SK-N-SH treated with all-trans-retinoic acid at 6 μM for 48 hours (cell line): Measurements from ENCODE around the gene SNX9.

Source experiments
- ARNTL ChIP-seq: fragments of 450-650 bp; formaldehyde crosslinking; IDR thresholded peaks from 2 replicates; pipeline ENCODE4 v1.5.0; 2020; ENCODE audit warnings: low read depth, mild to moderate bottlenecking, moderate library complexity, borderline replicate concordance
- RARB ChIP-seq: fragments of 250-450 bp; sonication (Bioruptor Pico); IDR thresholded peaks from 2 replicates; pipeline ENCODE4 v1.8.0; 2021; ENCODE audit warnings: mild to moderate bottlenecking, moderate library complexity
- TCF4 ChIP-seq: fragments of 250-450 bp; sonication (Bioruptor Pico); IDR thresholded peaks from 2 replicates; pipeline ENCODE4 v1.8.0; 2021; ENCODE audit warnings: mild to moderate bottlenecking, moderate library complexity, borderline replicate concordance
- TSHZ2 ChIP-seq: fragments of 250-450 bp; sonication (Bioruptor Pico); IDR thresholded peaks from 2 replicates; pipeline ENCODE4 v1.5.0; 2020; ENCODE audit warnings: mild to moderate bottlenecking, moderate library complexity
- ZFP30 ChIP-seq: fragments of 450-650 bp; formaldehyde crosslinking; IDR thresholded peaks from 2 replicates; pipeline ENCODE4 v1.5.0; 2022; ENCODE audit warnings: mild to moderate bottlenecking, moderate library complexity
- TF ChIP-seq, protein P1 (sequence below): fragments of 250-450 bp; sonication (Bioruptor Pico); IDR thresholded peaks from 2 replicates; pipeline ENCODE4 v1.5.1; 2020; ENCODE audit warnings: low read depth, mild to moderate bottlenecking, moderate library complexity
- TF ChIP-seq, protein P2 (sequence below): fragments of 250-450 bp; sonication (Bioruptor Pico); IDR thresholded peaks from 2 replicates; pipeline ENCODE4 v1.8.0; 2020; ENCODE audit warnings: mild to moderate bottlenecking, moderate library complexity, borderline replicate concordance

DNA sequence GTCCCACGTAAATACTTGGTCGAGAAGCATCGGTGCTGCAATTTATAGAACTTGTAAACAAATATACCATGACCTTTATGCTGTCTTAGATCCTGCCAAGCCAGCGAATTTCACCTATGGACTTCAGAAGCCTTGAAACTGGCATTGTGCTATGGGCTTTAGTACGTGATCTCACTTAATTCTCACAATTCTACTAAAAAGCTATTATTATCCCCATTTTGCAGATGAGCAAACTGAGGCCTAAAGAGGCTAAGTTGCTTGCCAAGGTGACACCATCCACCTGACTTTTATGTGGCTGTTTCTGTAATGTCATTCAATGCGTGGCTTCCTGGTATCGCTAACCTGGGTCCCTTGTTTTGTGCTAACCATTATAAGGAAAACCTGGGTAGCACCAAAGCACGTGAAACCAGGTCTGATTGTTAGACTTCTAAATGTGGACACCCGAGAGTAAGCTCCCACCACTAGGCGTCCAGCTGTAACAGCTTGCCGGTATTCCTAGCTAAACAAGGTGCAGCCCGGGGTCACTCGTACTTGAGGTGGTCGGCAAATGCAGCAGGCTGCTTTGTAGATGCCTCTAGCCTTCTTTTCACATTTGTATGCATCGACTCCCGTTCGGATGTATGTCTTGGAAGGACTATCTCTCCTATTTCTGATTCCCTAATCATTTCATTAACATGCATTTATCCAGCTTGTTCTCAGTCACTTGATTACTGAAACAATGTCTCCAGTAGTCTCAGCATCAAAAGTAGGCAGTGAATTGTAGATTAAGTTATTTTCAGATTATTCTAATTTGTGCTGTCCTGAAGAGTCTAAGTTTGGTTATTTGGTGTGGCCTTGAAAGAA, 159.7 kb downstream of the SNX9 start:
- TF ChIP-seq TCF4 (CRISPR knock-in tag) (no peak), RARB (CRISPR knock-in tag) (no peak), TSHZ2 (CRISPR knock-in tag) (no peak), ZFP30 (CRISPR knock-in tag) (no peak), ARNTL (CRISPR knock-in tag) (no peak)
- TF ChIP-seq, protein P1, sequence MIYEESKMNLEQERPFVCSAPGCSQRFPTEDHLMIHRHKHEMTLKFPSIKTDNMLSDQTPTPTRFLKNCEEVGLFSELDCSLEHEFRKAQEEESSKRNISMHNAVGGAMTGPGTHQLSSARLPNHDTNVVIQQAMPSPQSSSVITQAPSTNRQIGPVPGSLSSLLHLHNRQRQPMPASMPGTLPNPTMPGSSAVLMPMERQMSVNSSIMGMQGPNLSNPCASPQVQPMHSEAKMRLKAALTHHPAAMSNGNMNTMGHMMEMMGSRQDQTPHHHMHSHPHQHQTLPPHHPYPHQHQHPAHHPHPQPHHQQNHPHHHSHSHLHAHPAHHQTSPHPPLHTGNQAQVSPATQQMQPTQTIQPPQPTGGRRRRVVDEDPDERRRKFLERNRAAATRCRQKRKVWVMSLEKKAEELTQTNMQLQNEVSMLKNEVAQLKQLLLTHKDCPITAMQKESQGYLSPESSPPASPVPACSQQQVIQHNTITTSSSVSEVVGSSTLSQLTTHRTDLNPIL (CRISPR knock-in tag), result no peak
- TF ChIP-seq, protein P2, sequence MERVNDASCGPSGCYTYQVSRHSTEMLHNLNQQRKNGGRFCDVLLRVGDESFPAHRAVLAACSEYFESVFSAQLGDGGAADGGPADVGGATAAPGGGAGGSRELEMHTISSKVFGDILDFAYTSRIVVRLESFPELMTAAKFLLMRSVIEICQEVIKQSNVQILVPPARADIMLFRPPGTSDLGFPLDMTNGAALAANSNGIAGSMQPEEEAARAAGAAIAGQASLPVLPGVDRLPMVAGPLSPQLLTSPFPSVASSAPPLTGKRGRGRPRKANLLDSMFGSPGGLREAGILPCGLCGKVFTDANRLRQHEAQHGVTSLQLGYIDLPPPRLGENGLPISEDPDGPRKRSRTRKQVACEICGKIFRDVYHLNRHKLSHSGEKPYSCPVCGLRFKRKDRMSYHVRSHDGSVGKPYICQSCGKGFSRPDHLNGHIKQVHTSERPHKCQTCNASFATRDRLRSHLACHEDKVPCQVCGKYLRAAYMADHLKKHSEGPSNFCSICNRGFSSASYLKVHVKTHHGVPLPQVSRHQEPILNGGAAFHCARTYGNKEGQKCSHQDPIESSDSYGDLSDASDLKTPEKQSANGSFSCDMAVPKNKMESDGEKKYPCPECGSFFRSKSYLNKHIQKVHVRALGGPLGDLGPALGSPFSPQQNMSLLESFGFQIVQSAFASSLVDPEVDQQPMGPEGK, result no peak
